Measurements from ENCODE around the gene NLGN4X. TPM values are rescaled to one million over a fixed set of nuclear protein-coding genes. Genes with fewer than 3 reads are reported as not detected.

NLGN4X gene
- polyA plus RNA-seq, 2 of the 4 experiments (the other 2 are of a cell fraction) = 0.06 to 0.17 TPM

DNA sequence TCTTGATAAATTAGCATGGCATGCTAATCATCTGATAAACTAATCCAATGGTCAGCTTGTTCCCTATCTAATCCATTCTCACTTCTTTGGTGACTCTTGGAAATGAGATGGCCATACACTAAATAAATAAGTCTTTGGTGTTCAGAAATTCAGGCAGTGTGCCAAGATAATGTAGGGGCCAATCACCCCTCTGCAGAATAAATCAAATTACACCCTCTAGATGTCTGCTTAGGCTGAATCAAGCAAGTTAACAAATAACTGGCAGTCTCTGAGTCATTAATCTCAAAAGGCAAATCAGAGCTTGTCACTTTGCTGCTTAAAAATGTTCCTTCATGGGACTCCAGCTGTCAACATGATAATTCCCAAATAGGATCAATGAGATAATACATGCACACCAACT, 97.4 kb downstream of the NLGN4X start (continued):
- TF ChIP-seq MAFK (IDR thresholded peaks at IDR 0.05; ENCODE audit: partially characterized antibody) (no peak), RCOR1 (IDR thresholded peaks at IDR 0.05; ENCODE audit: low read depth, low read length) (no peak), KDM1A (IDR thresholded peaks at IDR 0.05; ENCODE audit: low read depth) (no peak)

DNA sequence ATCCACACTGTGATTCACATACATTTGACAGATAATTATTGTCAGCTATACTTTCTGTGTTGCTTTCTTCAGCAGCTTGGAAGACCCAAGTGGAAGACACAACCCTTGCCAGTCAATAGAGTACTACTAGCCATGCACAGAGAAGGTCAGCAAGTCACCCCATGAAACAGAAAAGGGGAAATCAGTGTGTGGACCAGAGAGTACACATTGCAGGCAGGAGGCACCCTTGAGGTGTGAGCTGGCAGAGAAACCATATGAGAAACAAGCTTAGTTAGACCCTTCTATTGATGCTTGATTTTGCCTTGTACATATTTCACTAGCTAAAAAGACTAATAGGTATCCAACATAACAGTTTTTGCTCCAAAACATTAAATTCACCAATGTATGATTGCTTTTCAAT, 99.5 kb downstream of the NLGN4X start:
- Histone ChIP-seq H3K9me3 (no peaks in the 10 kb centered on the region), H3K4me1 (no peaks in the 10 kb centered on the region), H3K4me3 (no peak overlapping the region), H3K27ac (no peak overlapping the region), H3K4me2 (no peak overlapping the region)
- ChIA-PET CTCF (no interaction called here), POLR2A (no interaction called here)
- DNase-seq (ENCODE audit: low read depth in 1 of 2, low spot score in 1 of 2) = no peak
- FAIRE-seq = no peak
- TF ChIP-seq POLR2A (IDR thresholded peaks at IDR 0.05; ENCODE audit: low read length) (no peak), BHLHE40 (IDR thresholded peaks at IDR 0.05; ENCODE audit: low read depth, low read length) (no peak), CHD4 (IDR thresholded peaks at IDR 0.05; ENCODE audit: borderline replicate concordance) (no peak), RCOR1 (IDR thresholded peaks at IDR 0.05; ENCODE audit: low read depth, low read length) (no peak), CHD2 (IDR thresholded peaks at IDR 0.05; ENCODE audit: low read length, partially characterized antibody) (no peak), NPAS2 (CRISPR knock-in tag; IDR thresholded peaks at IDR 0.05; ENCODE audit: borderline replicate concordance) (no peak), FOSB (CRISPR knock-in tag; IDR thresholded peaks at IDR 0.05) (no peak), MYC (IDR thresholded peaks at IDR 0.05; ENCODE audit: borderline replicate concordance, low read length) (no peak), HEYL (CRISPR knock-in tag; IDR thresholded peaks at IDR 0.05) (no peak), RNF2 (IDR thresholded peaks at IDR 0.05; ENCODE audit: borderline replicate concordance, low read depth) (no peak), FOXS1 (CRISPR knock-in tag; IDR thresholded peaks at IDR 0.05) (no peak), EP300 (IDR thresholded peaks at IDR 0.05) (no peak), POLR2AphosphoS2 (conservative IDR thresholded peaks at IDR 0.05; ENCODE audit: low read length) (no peak)
- TF ChIP-seq, protein P1, sequence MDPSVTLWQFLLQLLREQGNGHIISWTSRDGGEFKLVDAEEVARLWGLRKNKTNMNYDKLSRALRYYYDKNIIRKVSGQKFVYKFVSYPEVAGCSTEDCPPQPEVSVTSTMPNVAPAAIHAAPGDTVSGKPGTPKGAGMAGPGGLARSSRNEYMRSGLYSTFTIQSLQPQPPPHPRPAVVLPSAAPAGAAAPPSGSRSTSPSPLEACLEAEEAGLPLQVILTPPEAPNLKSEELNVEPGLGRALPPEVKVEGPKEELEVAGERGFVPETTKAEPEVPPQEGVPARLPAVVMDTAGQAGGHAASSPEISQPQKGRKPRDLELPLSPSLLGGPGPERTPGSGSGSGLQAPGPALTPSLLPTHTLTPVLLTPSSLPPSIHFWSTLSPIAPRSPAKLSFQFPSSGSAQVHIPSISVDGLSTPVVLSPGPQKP (IDR thresholded peaks at IDR 0.05; ENCODE audit: low read depth, low read length) = no peak
- TF ChIP-seq, protein P2, sequence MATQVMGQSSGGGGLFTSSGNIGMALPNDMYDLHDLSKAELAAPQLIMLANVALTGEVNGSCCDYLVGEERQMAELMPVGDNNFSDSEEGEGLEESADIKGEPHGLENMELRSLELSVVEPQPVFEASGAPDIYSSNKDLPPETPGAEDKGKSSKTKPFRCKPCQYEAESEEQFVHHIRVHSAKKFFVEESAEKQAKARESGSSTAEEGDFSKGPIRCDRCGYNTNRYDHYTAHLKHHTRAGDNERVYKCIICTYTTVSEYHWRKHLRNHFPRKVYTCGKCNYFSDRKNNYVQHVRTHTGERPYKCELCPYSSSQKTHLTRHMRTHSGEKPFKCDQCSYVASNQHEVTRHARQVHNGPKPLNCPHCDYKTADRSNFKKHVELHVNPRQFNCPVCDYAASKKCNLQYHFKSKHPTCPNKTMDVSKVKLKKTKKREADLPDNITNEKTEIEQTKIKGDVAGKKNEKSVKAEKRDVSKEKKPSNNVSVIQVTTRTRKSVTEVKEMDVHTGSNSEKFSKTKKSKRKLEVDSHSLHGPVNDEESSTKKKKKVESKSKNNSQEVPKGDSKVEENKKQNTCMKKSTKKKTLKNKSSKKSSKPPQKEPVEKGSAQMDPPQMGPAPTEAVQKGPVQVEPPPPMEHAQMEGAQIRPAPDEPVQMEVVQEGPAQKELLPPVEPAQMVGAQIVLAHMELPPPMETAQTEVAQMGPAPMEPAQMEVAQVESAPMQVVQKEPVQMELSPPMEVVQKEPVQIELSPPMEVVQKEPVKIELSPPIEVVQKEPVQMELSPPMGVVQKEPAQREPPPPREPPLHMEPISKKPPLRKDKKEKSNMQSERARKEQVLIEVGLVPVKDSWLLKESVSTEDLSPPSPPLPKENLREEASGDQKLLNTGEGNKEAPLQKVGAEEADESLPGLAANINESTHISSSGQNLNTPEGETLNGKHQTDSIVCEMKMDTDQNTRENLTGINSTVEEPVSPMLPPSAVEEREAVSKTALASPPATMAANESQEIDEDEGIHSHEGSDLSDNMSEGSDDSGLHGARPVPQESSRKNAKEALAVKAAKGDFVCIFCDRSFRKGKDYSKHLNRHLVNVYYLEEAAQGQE (IDR thresholded peaks at IDR 0.05) = no peak
- TF ChIP-seq, protein P3, sequence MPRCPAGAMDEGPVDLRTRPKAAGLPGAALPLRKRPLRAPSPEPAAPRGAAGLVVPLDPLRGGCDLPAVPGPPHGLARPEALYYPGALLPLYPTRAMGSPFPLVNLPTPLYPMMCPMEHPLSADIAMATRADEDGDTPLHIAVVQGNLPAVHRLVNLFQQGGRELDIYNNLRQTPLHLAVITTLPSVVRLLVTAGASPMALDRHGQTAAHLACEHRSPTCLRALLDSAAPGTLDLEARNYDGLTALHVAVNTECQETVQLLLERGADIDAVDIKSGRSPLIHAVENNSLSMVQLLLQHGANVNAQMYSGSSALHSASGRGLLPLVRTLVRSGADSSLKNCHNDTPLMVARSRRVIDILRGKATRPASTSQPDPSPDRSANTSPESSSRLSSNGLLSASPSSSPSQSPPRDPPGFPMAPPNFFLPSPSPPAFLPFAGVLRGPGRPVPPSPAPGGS (IDR thresholded peaks at IDR 0.05) = no peak
- ATAC-seq = no peak

DNA sequence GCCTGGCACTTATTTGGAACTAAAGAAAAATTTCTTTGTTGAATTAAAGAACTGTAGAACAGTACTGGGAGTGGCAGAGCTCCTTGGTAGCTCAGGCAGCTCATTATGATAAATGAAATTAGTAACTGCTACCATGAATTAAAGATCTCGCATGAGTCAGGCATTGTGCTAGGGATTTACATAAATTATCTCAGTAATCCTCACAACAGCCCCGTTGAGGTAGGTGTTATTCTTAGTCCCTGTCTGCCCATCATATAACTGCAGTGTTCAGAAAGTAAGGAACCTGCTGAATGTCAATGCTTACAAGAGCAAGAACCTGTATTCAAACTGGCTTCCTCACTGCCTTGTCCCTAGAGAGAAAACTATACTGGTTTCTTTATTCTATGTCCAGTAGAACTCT, 108.3 kb downstream of the NLGN4X start:
- Histone ChIP-seq H3K4me1 (no peaks in the 10 kb centered on the region), H3K27ac (no peak overlapping the region), H3K4me2 (no peak overlapping the region), H3K4me3 (no peak overlapping the region), H3K9me3 (no peaks in the 10 kb centered on the region)
- no peak for TF ChIP-seq SMC3 (IDR thresholded peaks at IDR 0.05)
- TF ChIP-seq ZNF302 (CRISPR knock-in tag; IDR thresholded peaks at IDR 0.05) = no peak
- TF ChIP-seq, protein P4, sequence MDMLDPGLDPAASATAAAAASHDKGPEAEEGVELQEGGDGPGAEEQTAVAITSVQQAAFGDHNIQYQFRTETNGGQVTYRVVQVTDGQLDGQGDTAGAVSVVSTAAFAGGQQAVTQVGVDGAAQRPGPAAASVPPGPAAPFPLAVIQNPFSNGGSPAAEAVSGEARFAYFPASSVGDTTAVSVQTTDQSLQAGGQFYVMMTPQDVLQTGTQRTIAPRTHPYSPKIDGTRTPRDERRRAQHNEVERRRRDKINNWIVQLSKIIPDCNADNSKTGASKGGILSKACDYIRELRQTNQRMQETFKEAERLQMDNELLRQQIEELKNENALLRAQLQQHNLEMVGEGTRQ (IDR thresholded peaks at IDR 0.05) = no peak
- TF ChIP-seq HOXB5 (CRISPR knock-in tag; IDR thresholded peaks at IDR 0.05) = no peak
- TF ChIP-seq JUNB (IDR thresholded peaks at IDR 0.05) = no peak
- TF ChIP-seq, protein P2 (IDR thresholded peaks at IDR 0.05) = no peak
- TF ChIP-seq SREBF2 (IDR thresholded peaks at IDR 0.05) = no peak
- no peak for TF ChIP-seq NPAS2 (CRISPR knock-in tag; IDR thresholded peaks at IDR 0.05; ENCODE audit: borderline replicate concordance)
- 31% methylated on average over 2 of the region's 2 CpGs for WGBS (ENCODE audit: missing lambda C conversion rate)
- ChIA-PET POLR2A (no interaction called here), CTCF (no interaction called here)
- peak; percentile 46 for FAIRE-seq
- no peak for ATAC-seq
- DNase-seq (ENCODE audit: low read depth in 1 of 2, low spot score in 1 of 2) = no peak
